ENCODE results near the gene SCGB2A2.

SCGB2A2 gene

GRCh38 chr11:62267050-62267449, 2.9 kb upstream of the SCGB2A2 start:
- H3K27me3 Mint-ChIP-seq = peaks cover 21% of the 10 kb centered on the region
- no peak overlapping the region for H3K4me3 Mint-ChIP-seq
- no peaks in the 10 kb centered on the region for H3K9me3 Mint-ChIP-seq
- no peak for ATAC-seq
- no peak overlapping the region for H3K27ac Mint-ChIP-seq
- no peak for DNase-seq
- peaks cover 16% of the 10 kb centered on the region for H3K4me1 Mint-ChIP-seq

- Mint-ChIP-seq H3K4me1 (peaks cover 16% of the 10 kb centered on the region), H3K9me3 (no peaks in the 10 kb centered on the region), H3K27me3 (peaks cover 21% of the 10 kb centered on the region), H3K4me3 (no peak overlapping the region), H3K27ac (peak overlapping the region in 1 of 2 donors; percentile 27)
- DNase-seq (no peak), ATAC-seq (no peak)
These were observed 2.4 kb upstream of the SCGB2A2 start for GRCh38 chr11:62267576-62267975.

- no peaks in the 10 kb centered on the region for H3K9me3 Mint-ChIP-seq
- DNase-seq (no peak), ATAC-seq (no peak)
- H3K27me3 Mint-ChIP-seq = peaks cover 13% of the 10 kb centered on the region
- no peaks in the 10 kb centered on the region for H3K4me1 Mint-ChIP-seq
- no peak overlapping the region for H3K4me3 Mint-ChIP-seq
- no peak overlapping the region for H3K27ac Mint-ChIP-seq
These were observed 3.3 kb downstream of the SCGB2A2 start for GRCh38 chr11:62273284-62273683.

GRCh38 chr11:62273789-62274275, 3.9 kb downstream of the SCGB2A2 start:
- no peak for DNase-seq
- H3K9me3 Mint-ChIP-seq = no peaks in the 10 kb centered on the region
- ATAC-seq = no peak
- peaks cover 9% of the 10 kb centered on the region for H3K27me3 Mint-ChIP-seq
- H3K4me1 Mint-ChIP-seq = no peaks in the 10 kb centered on the region
- no peak overlapping the region for H3K4me3 Mint-ChIP-seq
- H3K27ac Mint-ChIP-seq = peak overlapping the region; percentile 18 to 89

GRCh38 chr11:62280452-62280851, 10.5 kb downstream of the SCGB2A2 start:
- H3K4me3 Mint-ChIP-seq = no peak overlapping the region
- no peaks in the 10 kb centered on the region for H3K9me3 Mint-ChIP-seq
- no peaks in the 10 kb centered on the region for H3K4me1 Mint-ChIP-seq
- DNase-seq (no peak), ATAC-seq (no peak)
- no peak overlapping the region for H3K27ac Mint-ChIP-seq
- peaks cover 12% of the 10 kb centered on the region for H3K27me3 Mint-ChIP-seq

GRCh38 chr11:62295504-62295903, 25.5 kb downstream of the SCGB2A2 start:
- no peaks in the 10 kb centered on the region for H3K9me3 Mint-ChIP-seq
- ATAC-seq = no peak
- no peaks in the 10 kb centered on the region for H3K4me1 Mint-ChIP-seq
- no peak for DNase-seq
- no peak overlapping the region for H3K27ac Mint-ChIP-seq
- H3K27me3 Mint-ChIP-seq = peaks cover 44% of the 10 kb centered on the region
- no peak overlapping the region for H3K4me3 Mint-ChIP-seq

GRCh38 chr11:62298975-62299374, 29.0 kb downstream of the SCGB2A2 start, which contains the start of gene SCGB1D4:
TSS of gene SCGB1D4 (minus strand) at chr11:62299075. CDS start at chr11:62299010, 65 bp downstream.
- DNase-seq = no peak
- Mint-ChIP-seq H3K27me3 (peaks cover 48% of the 10 kb centered on the region), H3K4me3 (no peak within 1 kb of the TSS), H3K9me3 (no peaks in the 10 kb centered on the region), H3K27ac (peak within 1 kb of the TSS in 1 of 2 donors; percentile 76), H3K4me1 (no peaks in the 10 kb centered on the region)
- ATAC-seq = no peak

GRCh38 chr11:62306227-62306626, 36.3 kb downstream of the SCGB2A2 start:
- Mint-ChIP-seq H3K27ac (no peak overlapping the region), H3K27me3 (peaks cover 21% of the 10 kb centered on the region)
- no peak for ATAC-seq

GRCh38 chr11:62307950-62308349, 38.0 kb downstream of the SCGB2A2 start:
- Mint-ChIP-seq H3K27me3 (peaks cover 31% of the 10 kb centered on the region), H3K4me3 (no peak overlapping the region), H3K9me3 (no peaks in the 10 kb centered on the region), H3K4me1 (peaks cover 16% of the 10 kb centered on the region), H3K27ac (no peak overlapping the region)
- no peak for DNase-seq
- no peak for ATAC-seq

More at GRCh38 chr11:62306227-62306626, 36.3 kb downstream of the SCGB2A2 start:
- H3K4me3 Mint-ChIP-seq = no peak overlapping the region
- H3K4me1 Mint-ChIP-seq = peaks cover 3% of the 10 kb centered on the region
- DNase-seq = no peak
- no peaks in the 10 kb centered on the region for H3K9me3 Mint-ChIP-seq

- Mint-ChIP-seq H3K9me3 (no peaks in the 10 kb centered on the region), H3K27ac (no peak overlapping the region), H3K4me1 (peaks cover 16% of the 10 kb centered on the region), H3K27me3 (peaks cover 40% of the 10 kb centered on the region), H3K4me3 (no peak overlapping the region)
- DNase-seq (no peak), ATAC-seq (no peak)
These were observed 40.0 kb downstream of the SCGB2A2 start for GRCh38 chr11:62309991-62310390.

- Mint-ChIP-seq H3K4me1 (peaks cover 16% of the 10 kb centered on the region), H3K27ac (no peak overlapping the region), H3K9me3 (no peaks in the 10 kb centered on the region), H3K27me3 (peaks cover 27% of the 10 kb centered on the region), H3K4me3 (no peak overlapping the region)
- ATAC-seq = no peak
- DNase-seq = no peak
These were observed 45.5 kb downstream of the SCGB2A2 start for GRCh38 chr11:62315431-62315830.

- Mint-ChIP-seq H3K27me3 (no peaks in the 10 kb centered on the region), H3K4me3 (no peak overlapping the region)
These were observed 52.6 kb downstream of the SCGB2A2 start for GRCh38 chr11:62322524-62322923.

More at GRCh38 chr11:62322524-62322923, 52.6 kb downstream of the SCGB2A2 start:
- DNase-seq = no peak
- no peak for ATAC-seq
- no peaks in the 10 kb centered on the region for H3K9me3 Mint-ChIP-seq
- no peaks in the 10 kb centered on the region for H3K4me1 Mint-ChIP-seq
- H3K27ac Mint-ChIP-seq = no peak overlapping the region
